ENCODE results near the gene DUOX1.
"Not testable (repeated sequence)": the region's sequence is repeated elsewhere in the genome, so short reads cannot be mapped to it uniquely, and the experiment has no call there.

The DUOX1 gene

DNA sequence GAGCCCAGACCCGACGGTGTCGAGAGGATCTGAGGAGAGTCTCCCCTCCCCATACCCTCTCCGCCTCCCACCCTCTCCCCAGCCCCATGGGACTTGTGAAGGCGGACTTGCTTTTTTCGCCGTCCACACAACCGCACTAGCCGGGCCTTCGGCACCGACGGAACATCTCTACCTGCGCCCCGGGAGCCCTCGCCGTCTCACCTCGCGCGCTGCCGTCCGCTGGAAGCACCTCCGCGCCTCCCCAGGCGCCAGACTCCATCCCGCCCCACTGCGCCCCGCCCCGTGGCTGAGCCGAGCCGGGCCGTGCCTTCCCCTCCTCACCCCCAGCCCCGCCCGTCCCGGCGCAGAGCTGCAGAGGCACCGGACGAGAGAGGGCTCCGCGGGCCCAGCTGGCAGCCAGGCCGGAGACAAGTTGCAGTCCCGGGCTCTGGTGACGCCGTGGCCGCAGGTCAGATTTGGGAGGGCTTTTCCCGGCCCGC, at the start of gene DUOX1, which contains the start of gene DUOXA1:
Gene DUOX1 (plus strand): TSS at position 344 of the 479 bp plus-strand sequence. CDS start 1,973 bp downstream, outside the sequence.
Gene DUOXA1 (minus strand): TSS at position 229 of the 479 bp plus-strand sequence. CDS start 6,865 bp downstream, outside the sequence.
- DNase-seq (ENCODE audit: low spot score): no peak

DNA sequence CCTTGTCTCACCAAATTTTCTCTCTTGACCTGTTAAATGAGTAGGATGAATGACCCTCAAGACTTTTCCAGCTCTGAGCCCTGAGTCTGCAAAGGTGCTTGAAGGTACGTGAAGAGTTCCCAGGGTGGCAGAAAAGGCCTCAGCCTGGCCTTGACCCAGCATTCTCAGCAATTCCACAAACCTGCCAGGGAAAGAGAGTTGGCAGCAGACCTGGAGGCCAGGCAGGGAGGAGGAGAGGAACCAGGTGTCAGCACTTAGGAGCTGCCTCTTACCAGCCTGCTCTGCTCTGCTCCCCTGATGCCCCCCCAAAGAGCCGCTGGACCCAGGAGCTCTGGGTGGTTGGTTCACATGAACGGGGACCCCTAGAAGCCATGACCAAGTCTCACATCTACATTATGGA, 49.2 kb upstream of the DUOX1 start:
- DNase-seq (ENCODE audit: low spot score): not testable (repeated sequence)

DNA sequence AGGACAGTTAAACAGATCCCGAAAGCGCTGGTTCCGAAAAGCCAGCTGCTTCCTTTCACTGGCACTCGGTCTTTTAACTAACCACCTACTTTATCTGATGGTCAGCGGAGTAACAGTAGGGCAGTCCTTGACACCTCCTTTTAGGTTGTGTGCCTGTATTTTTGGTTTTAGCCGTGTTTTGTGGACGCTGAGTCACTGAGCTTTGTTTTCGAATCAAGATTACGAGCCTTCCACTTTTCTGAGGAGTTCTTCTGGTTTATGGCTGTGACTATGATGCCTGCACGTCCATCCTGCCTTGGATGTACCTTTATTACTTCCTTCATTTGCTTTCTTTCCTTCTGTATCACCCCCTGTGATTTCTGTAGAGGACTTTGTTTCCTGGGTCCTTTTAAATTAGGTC, 47.4 kb upstream of the DUOX1 start:
- not testable (repeated sequence) for DNase-seq (ENCODE audit: low spot score)

DNA sequence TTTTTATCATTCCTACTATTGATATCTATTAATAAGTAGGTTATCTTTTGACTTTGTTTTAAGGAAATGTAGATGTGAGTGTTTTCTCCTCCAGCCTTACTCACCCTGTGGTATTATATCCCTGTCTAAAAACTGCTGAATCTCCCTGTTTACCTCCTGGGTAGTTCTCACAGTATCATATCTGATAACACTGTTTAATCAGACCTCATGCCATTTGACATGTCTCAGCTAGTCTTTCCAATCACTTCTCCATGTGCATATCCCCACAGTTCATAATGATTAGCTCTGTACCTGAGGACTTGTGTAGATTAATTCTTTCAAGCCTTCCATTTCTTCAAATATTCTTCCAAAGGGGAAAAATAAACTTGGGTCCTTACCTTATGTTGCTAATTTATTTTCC, 46.6 kb upstream of the DUOX1 start:
- no peak for DNase-seq (ENCODE audit: low spot score)

DNA sequence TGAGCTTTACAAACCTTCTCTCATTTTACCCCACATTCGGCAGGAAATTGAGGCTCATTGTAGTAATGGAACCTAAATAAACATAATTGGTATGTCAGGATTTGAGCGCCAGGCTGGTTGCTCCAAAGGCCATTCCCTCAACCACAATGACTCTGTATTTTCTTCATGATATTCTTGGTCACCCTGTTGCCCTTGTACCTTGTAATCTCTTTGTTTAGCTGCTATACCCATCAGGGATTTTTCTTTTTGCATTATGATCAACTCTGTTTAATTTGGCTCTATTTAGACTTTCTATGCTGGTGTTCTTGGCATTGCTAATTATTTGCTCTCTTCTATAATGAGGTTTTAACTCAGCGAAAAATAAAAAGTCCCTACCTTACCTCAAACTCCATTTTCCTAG, 45.6 kb upstream of the DUOX1 start:
- no peak for DNase-seq (ENCODE audit: low spot score)

DNA sequence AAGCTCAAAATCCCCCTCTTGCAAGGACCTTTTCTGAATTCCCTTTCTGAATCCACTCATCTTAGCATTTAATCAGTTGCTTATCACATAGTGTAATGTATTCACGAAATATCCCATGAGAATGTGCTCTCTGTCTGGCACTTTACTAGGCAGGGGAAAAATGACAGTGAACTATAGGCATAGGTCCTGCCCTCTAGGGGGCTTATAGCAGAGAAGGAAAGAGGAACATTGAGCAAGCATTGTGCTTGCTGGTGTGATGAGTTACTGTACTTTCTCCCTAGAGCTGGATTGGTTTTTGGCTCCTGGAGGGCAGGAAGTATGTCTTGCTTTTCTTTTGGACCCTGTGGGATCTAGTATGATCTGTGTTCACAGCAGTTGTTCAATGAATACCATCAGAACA, 42.3 kb upstream of the DUOX1 start:
- no peak for DNase-seq (ENCODE audit: low spot score)

DNA sequence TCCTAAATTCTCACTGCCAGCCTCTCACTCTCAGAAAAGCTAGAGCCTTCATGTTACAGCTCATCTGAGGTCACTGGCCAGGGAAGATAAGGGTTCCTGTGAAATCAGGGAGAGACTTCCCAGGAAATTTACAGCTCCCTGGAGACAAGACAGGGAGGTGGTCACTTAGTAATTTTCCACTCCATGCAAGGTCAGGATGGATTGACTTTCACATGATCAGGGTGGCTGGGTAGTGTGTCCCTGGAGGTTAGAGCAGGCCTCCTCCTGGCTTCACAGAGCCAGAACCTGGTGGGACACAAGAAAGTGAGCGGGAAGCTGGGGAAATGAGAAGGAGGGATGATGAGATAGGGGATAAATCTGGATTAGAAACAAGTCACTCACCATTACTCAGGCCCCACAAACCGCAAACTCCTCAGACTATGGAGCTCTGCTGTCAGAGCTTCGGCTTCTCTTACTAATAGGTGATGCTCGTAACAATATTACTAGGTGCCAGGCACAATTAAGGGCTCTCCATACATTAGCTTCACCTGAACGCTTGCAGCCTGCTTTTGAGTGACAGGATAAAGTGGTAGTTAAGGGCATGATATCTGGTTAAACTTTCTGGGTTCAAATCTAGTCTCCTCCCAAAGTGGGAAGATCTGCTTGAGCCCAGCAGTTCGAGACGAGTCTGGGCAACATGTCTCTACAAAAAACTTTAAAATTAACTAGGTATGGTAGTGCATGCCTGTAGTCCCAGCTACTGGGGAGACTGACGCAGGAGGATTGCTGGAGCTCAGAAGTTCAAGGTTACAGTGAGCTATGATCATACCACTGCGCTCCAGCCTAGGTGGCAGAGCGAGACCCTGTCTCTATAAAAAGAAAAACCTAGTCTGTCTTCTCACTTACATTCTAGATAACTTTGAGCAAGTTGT, 40.7 kb upstream of the DUOX1 start:
- no peak for DNase-seq (ENCODE audit: low spot score)

DNA sequence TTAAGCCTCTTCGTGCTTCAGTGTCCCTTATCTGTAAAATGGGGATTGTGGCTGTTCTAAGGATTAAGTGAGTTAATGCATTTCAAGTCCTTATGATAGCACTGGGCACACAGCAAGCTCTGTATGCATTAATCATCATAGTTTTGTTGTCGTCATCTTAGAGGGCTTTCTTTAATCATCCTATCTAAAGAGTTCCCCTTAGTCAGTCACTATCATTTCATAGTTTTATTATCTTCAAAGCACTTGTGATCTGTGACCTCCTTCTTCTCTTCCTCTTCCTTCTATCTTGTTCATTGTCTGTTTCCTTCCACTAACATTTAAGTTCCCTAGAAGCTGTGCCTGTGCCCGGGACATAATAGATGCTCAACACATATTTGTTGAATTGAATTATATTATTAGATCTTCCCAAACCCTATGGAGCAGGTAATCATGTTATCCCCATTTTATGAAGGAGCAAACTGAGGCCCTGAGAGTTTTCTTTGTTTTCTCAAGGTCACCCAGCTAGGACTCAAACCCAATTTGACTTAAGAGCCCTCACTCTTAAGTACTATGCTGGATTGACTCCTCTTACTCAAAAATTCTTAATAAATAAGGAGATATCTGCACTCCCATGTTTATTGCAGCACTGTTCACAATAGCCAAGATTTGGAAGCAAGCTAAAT, 40.0 kb upstream of the DUOX1 start:
- no peak for DNase-seq (ENCODE audit: low spot score)

DNA sequence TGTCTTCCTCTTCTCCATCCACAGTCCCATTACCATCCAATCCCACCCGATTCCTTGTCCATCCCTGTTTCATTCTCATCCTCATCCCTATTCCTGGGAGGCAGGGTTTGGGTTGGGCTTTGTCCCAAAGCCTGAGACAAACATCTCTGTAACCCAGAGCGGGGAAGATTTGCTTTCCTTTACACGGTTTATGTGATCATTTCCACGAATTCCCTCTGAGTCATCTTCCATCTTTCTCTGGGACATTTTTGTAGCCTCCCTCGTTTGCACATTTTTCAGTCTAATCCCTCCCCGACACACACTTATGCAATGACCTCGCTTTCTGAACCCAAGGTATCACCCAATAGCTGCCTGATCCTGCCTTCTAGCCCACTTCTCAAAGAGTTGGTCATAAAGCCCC, 38.6 kb upstream of the DUOX1 start:
- no peak for DNase-seq (ENCODE audit: low spot score)

DNA sequence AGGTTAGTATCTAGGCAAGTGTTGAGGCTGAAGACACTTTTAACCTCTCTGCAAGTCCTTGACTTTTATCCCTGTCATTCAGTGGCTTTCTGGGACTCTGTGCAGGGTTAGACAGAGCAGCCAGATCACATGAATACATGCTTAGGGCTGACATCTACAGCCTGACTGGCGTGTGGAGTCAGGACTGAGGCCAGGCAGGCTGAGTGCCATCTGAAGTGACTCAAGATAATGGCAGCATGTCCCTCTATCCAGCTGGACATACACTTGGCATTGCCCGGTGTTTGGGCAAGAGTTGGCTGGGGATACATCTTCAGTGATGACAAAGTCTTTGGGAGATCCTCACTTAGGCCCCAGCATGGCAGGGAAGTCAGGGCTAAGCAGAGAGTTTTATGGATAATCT, 38.2 kb upstream of the DUOX1 start:
- DNase-seq (ENCODE audit: low spot score): no peak

DNA sequence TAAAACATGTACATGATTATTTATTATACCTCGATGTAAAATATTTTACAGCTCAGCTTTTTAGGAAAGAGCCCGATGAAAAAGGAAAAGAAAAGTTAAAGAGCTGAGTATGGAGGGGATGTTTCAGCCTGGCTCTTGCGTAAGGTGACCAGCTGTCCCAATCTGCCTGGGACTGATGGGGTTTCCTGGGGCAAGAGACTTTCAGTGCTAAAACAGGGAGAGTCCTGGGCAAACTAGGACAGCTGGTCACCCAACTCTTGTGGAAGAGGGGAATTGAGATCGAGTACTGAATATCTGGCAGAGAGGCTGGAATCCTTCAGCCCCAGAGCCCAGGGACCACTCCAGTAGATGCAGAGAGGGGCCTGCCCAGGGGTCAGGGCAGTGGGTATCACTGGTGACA, 36.8 kb upstream of the DUOX1 start:
- DNase-seq (ENCODE audit: low spot score): no peak

DNA sequence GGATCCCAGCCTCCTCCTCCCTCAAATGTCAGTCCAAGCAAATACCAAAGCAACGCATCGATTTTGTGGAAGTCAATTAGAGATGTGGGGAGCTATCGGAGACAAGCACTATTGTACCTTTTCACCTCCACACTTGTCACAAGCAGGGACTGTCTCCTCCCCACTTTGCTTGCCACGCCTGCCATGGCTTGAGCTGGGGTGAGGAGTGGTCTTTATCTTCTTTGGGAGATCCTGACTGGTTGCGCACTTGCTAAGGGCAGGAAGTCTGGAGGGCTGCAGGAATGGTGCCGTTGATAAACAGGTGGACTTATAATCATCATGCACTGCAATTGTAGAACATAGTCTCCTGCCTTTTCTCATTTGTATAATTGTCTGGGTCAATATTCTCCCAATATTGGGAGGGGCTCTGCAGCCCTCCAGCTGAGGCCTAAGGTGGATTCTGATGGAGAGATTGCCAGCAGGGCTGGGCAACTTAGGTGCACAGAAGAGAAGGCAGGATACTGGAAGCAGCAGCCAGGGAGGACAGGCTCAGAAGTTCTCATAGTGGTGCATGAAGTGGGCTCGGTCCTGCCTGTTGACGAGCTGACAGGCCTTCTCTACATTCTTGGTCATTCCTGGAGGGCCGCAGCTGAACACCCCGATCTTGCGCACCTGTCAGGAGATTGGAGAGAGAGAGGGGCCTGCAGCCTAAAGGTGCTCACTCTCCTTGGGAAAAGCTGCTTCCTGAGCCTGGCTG, 36.0 kb upstream of the DUOX1 start:
- no peak for DNase-seq (ENCODE audit: low spot score)

DNA sequence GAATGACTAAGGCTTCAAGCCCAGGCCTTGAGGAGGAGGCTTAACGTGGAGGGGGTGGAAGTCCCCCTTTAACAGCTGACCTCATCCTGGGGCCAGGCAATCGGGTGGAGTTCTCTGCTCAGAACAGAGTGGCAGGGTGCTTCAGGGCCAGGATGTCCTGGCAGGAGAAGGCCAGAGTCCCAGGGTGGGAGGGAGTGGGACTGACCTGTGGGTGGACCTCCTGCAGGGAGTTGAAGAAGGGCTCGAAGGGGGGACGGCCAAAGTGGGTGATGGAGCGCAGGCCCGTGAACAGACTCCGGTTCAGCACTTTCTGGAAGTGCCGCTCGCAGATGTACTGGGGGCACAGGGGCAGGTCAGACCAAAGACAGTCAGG, 35.5 kb upstream of the DUOX1 start:
- no peak for DNase-seq (ENCODE audit: low spot score)

DNA sequence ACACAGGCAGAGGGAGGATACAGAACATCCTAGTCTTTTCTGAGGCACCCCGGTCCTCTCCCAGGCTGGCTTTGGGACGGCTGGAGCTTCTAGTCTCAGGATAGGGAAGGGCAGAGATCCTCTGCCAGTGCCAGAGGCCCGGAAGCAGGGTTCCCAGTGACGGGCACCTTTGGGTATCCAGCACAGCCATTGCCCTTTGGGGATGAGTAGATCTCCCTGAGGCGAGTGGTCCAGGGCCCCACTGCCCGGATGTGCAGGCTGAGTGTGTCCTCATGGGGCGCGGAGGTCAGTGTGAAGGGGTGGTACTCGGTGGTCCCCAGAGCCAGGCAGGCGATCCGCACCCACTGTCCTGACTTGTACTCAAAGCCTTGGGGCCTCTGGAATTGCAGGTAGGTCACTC, 34.1 kb upstream of the DUOX1 start:
- DNase-seq (ENCODE audit: low spot score): no peak

DNA sequence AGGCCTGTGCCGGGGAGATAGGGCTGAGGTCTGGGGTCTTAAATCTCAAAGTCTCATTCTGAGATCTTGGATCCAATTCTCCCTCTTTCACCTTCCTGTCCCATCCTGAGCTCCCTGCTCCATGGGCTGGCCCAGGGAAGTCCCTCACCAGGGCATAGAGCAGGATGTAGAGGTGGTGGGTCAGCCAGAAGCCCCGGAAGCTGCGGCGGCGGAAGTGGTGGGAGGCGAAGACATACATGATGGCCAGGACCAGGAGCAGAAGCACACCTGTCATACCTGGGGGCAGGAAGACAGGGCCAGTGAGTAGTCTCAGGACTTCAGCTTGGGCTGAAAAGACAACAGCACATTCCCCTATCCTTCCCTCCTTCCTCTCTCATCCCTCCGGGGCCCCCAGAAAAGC, 32.3 kb upstream of the DUOX1 start:
- no peak for DNase-seq (ENCODE audit: low spot score)

DNA sequence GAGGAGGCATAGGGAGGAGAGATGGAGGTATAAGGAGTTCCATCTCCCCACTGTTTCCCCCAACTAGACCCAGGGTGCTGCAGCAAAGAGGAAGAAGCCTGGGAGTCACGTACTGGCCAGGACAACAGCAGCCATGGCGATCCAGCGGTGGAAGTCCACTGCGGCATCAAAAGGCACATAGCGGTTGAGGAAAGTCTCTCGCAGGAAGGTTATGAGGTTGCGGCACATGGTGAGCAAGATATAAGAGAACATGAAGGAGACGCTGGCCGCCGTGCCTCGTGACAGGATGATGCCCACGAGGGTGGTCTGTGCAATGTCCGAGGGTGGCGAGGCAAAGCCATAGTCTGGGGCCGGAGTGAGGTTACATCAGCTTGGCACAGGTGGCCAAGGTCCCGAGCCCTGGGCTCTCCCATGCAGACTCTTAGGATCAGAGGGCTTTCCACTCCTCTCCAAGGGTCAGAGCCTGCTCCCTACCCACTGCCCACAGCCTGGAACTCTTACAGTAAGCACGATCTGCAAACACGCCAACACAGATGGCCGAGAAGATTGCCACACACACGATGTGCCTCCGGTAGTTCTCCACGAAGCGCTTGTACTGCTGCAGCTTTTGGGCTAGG, 30.1 kb upstream of the DUOX1 start:
- no peak for DNase-seq (ENCODE audit: low spot score)

DNA sequence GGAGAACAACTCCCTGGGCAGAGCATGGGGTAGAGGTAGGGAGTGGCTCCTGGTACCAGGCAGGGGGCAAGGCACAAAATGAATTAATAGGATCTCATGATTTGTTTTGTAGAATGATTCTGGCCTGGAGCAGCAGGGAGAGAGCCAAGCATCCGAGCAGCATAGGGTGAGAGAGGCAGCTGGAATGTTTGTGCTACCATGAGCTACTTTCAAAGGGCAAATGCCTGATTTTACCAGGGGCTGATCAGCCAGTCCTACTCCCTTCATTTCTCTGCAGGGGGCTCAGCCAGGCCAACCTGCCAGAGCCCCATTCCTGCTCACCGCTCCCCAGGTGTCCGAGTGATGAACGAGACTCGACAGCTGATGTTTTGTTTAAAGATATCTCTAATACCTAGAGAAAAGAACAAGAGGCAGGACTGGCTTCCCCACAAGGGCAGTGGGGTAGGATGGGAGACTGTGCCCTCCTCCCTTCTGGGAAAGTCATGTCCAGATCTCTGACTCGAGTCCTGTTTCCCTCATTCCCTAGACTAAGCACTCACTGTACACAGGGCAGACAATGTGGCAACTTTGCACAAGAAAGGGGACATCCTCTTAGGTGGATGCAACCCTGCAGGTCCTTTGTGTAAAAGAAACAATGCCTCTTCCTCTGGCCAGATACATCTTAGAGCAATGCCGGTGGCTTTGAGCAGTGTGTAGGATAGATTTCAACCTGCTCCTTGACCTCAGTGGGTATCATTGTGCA, 28.7 kb upstream of the DUOX1 start:
- no peak for DNase-seq (ENCODE audit: low spot score)

DNA sequence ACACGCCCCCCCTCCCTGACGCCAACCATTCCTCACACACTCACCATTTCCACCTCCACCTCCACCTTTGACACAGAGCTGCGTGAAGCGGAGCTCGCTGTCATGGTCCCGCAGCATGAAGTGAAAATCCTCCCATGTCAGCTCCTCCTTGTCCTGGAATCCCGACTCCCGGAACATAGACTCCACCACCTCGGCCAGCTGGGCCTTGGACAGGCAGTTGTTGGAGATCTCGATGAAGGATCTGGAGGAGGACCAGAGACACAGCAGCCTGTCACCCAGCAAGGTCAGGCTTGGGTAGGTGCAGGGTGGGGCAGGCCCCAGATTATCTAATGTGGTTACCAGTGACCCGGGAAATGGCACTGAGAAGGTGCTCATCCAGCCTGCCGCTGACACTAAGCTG, 28.0 kb upstream of the DUOX1 start:
- DNase-seq (ENCODE audit: low spot score): no peak

DNA sequence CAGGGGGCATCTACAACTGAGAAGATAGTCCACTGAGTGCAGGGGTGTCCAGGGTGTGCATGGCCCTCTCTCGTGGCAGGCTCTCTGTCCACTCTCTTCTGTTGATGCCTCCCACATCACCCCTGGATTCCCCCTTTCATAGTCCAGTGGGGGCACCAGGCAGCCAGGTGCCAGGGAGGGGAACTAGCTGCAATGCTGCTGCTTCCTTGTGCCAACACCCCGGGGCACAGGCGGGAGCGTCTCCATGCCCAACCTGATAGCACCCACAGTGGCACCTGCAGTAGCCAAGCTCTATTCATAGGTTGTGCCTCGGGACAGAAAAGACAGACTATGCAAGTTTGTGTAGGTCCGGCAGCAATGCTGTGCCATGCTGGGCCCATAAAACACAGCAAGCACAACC, 27.6 kb upstream of the DUOX1 start:
- no peak for DNase-seq (ENCODE audit: low spot score)

DNA sequence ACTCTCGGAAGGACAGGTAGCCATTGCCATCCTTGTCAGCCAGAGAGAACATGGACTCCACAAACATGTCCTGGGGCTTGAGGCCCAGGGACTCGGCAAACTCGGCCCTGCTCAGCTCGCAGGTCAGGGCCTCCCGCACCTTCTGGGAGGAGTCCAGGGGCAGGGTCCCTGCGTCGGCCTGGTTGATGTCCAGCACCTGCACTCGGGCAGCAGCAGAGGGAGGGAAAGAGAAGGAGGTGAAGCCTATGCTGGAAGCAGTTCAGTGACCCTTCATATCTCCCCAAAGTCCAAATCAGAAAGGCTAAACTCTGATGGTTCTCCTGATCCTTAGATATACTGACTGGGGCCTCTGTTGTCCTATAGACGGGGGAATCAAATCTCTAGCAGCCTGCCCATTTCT, 25.6 kb upstream of the DUOX1 start:
- not testable (repeated sequence) for DNase-seq (ENCODE audit: low spot score)

DNA sequence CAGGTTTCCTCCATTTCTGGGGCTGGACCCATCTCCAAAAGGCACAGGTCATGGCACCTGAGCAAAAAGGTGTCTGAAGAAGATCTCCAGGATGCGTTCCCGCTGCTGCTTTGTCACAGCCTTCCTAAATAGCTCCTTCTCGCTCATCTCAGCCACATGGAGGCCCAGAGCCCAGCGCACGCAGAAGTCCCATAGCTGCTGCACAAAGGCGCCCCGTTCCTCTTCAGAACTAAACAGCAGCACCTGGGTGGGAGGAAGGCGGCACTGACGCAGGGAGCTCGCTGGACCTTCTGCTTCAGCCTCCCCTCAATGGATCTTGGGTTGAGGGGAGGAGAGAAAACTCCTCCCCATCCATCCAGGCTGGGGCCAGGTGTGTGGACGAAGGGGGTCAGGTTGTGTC, 24.2 kb upstream of the DUOX1 start:
- DNase-seq (ENCODE audit: low spot score): no peak
